Measurements from ENCODE around the gene ST8SIA4.

GRCh38 chr5:100854591-100854990 lies 48.5 kb downstream of the ST8SIA4 start:
- TF ChIP-seq GATA3 (IDR thresholded peaks at IDR 0.05; ENCODE audit: low read depth, low read length) (no peak), GATA2 (IDR thresholded peaks at IDR 0.05; ENCODE audit: low read depth, low read length) (no peak)
